SK-N-SH (cell line): ENCODE measurements around the gene PHKA2. TPM values are rescaled to one million over a fixed set of nuclear protein-coding genes. Genes with fewer than 3 reads are reported as not detected.

Experiments
- CTCF ChIA-PET: fragments of 300-600, 350-600 bp; formaldehyde crosslinking; extraction: SDS; loops from one replicate; lab custom pipeline; 2021; lab: Yijun Ruan, JAX
- POLR2A ChIA-PET: fragments of 350-600 bp; sonication (Branson Sonifier 250); formaldehyde crosslinking; extraction: SDS; loops from one replicate; lab custom pipeline; 2020; ENCODE audit warnings: antibody characterized with exemption, inconsistent platforms; lab: Yijun Ruan, JAX
- DNase-seq: peaks from one replicate; pipeline ENCODE4 v3.0.0; 2012
- H2AFZ ChIP-seq: fragments of 200-600 bp; sonication (generic); 2 replicates; pipeline ENCODE4 v1.8.1; 2016; ENCODE audit warnings: antibody characterized with exemption, mild to moderate bottlenecking, low read depth
- H3F3A ChIP-seq: fragments of 200-600 bp; sonication (generic); replicated peaks from 2 replicates; pipeline ENCODE3; 2016; ENCODE audit warnings: antibody characterized with exemption, mild to moderate bottlenecking; ENCODE audit not compliant: insufficient read depth
- H3K27ac ChIP-seq, 2 experiments: fragments of 200-500 bp in 1 of 2; fragments of 200-600 bp in 1 of 2; sonication (Bioruptor generic) in 1 of 2; sonication (generic), shearing (Covaris generic) in 1 of 2; 2 replicates each; pipeline versions ENCODE4 v1.5.1 to v1.6.1; 2014 to 2016; ENCODE audit warnings: low read depth in 2 of 2, inconsistent platforms in 1 of 2, low read length in 1 of 2, mild to moderate bottlenecking in 1 of 2, mixed read lengths in 1 of 2
- H3K27me3 ChIP-seq: fragments of 200-600 bp; sonication (generic), shearing (Covaris generic); 2 replicates; pipeline ENCODE4 v1.6.1; 2016; ENCODE audit warnings: mixed run types; ENCODE audit not compliant: insufficient read depth
- H3K36me3 ChIP-seq, 2 experiments: fragments of 200-500 bp in 1 of 2; fragments of 200-600 bp in 1 of 2; sonication (Bioruptor generic) in 1 of 2; sonication (generic) in 1 of 2; replicated peaks in 1 of 2; 2 replicates each; pipeline versions ENCODE3 to v1.5.1; 2014 to 2016; ENCODE audit warnings: low read length in 1 of 2, mild to moderate bottlenecking in 1 of 2; ENCODE audit not compliant: insufficient read depth in 2 of 2, control insufficient read depth in 1 of 2
- H3K4me1 ChIP-seq, 2 experiments: fragments of 200-500 bp in 1 of 2; fragments of 200-600 bp in 1 of 2; sonication (Bioruptor generic) in 1 of 2; sonication (generic), shearing (Covaris generic) in 1 of 2; 2 replicates each; pipeline versions ENCODE4 v1.5.1 to v1.6.1; 2014 to 2016; ENCODE audit warnings: low read depth in 1 of 2, low read length in 1 of 2, mixed run types in 1 of 2; ENCODE audit not compliant: insufficient read depth in 2 of 2, control insufficient read depth in 1 of 2
- H3K4me2 ChIP-seq: fragments of 200-600 bp; sonication (generic), shearing (Covaris generic); 2 replicates; pipeline ENCODE4 v1.6.1; 2017; ENCODE audit warnings: mixed run types
- H3K4me3 ChIP-seq, 2 experiments: fragments of 200-500 bp in 1 of 2; fragments of 200-600 bp in 1 of 2; sonication (Bioruptor generic) in 1 of 2; sonication (generic), shearing (Covaris generic) in 1 of 2; 2 replicates each; pipeline versions ENCODE4 v1.5.1 to v1.8.1; 2014 to 2016; ENCODE audit warnings: low read depth in 2 of 2, inconsistent platforms in 1 of 2, low read length in 1 of 2, mild to moderate bottlenecking in 1 of 2, mixed read lengths in 1 of 2, moderate library complexity in 1 of 2
- H3K79me2 ChIP-seq: fragments of 200-600 bp; sonication (generic); 2 replicates; pipeline ENCODE4 v1.8.1; 2017; ENCODE audit warnings: mild to moderate bottlenecking; ENCODE audit not compliant: insufficient read depth
- H3K9ac ChIP-seq: fragments of 200-600 bp; sonication (generic); 2 replicates; pipeline ENCODE4 v1.6.1; 2017; ENCODE audit warnings: mixed run types
- H3K9me2 ChIP-seq: fragments of 200-600 bp; sonication (generic); 2 replicates; pipeline ENCODE4 v1.6.1; 2017; ENCODE audit warnings: mixed run types
- H3K9me3 ChIP-seq: fragments of 200-600 bp; sonication (generic); 2 replicates; pipeline ENCODE4 v1.6.1; 2017; ENCODE audit warnings: mixed run types, mild to moderate bottlenecking, moderate library complexity
- H4K20me1 ChIP-seq: fragments of 200-600 bp; sonication (generic); 2 replicates; pipeline ENCODE4 v1.6.1; 2017; ENCODE audit warnings: mild to moderate bottlenecking, mixed run types; ENCODE audit not compliant: insufficient read depth
- CHD2 ChIP-seq: fragments of 150-350 bp; IDR thresholded peaks from 2 replicates; pipeline ENCODE4 v1.6.1; 2018; ENCODE audit warnings: low read length; ENCODE audit not compliant: partially characterized antibody
- CTCF ChIP-seq: fragments of 200-600 bp; sonication (generic); IDR thresholded peaks from 2 replicates; pipeline ENCODE4 v1.6.1; 2017; ENCODE audit warnings: antibody characterized with exemption, mild to moderate bottlenecking, moderate library complexity
- EZH2phosphoT487 ChIP-seq: fragments of 200-600 bp; sonication (generic); IDR thresholded peaks from 2 replicates; pipeline ENCODE4 v1.6.1; 2017; ENCODE audit warnings: low read depth, mixed run types, mild to moderate bottlenecking, antibody characterized with exemption, moderate library complexity, borderline replicate concordance
- FOSL2 ChIP-seq: IDR thresholded peaks from 2 replicates; pipeline ENCODE4 v1.4.0; 2012; ENCODE audit warnings: low read depth, mild to moderate bottlenecking, moderate library complexity, borderline replicate concordance
- FOXJ3 ChIP-seq: sonication (generic); formaldehyde crosslinking; IDR thresholded peaks from 2 replicates; pipeline ENCODE4 v1.5.1; 2020; ENCODE audit warnings: mild to moderate bottlenecking, missing genetic modification reagents
- GABPA ChIP-seq: IDR thresholded peaks from 2 replicates; pipeline ENCODE4 v1.4.0; 2012; ENCODE audit warnings: low read depth, mild to moderate bottlenecking
- GATA2 ChIP-seq: sonication (generic); formaldehyde crosslinking; IDR thresholded peaks from 2 replicates; pipeline ENCODE4 v1.5.0; 2020; ENCODE audit warnings: mild to moderate bottlenecking, missing genetic modification reagents
- MAX ChIP-seq: IDR thresholded peaks from 2 replicates; pipeline ENCODE4 v1.4.0; 2012; ENCODE audit warnings: low read depth
- MEF2A ChIP-seq: IDR thresholded peaks from 2 replicates; pipeline ENCODE4 v1.4.0; 2012; ENCODE audit warnings: low read depth, borderline replicate concordance
- MXI1 ChIP-seq: IDR thresholded peaks from 2 replicates; pipeline ENCODE4 v1.6.1; 2012; ENCODE audit warnings: mild to moderate bottlenecking, low read depth, low read length, improper control_type of control experiment
- NRF1 ChIP-seq: IDR thresholded peaks from 2 replicates; pipeline ENCODE4 v1.6.1; 2012; ENCODE audit warnings: low read depth, mild to moderate bottlenecking, low read length
- POLR2AphosphoS5 ChIP-seq: IDR thresholded peaks from 2 replicates; pipeline ENCODE4 v1.6.1; 2012; ENCODE audit warnings: low read depth, low read length
- RAD21 ChIP-seq: IDR thresholded peaks from 2 replicates; pipeline ENCODE4 v1.6.1; 2012; ENCODE audit warnings: mild to moderate bottlenecking, low read length
- REST ChIP-seq: IDR thresholded peaks from 2 replicates; pipeline ENCODE4 v1.6.1; 2012; ENCODE audit warnings: mild to moderate bottlenecking, low read depth, low read length, moderate library complexity
- RFX5 ChIP-seq: IDR thresholded peaks from 2 replicates; pipeline ENCODE4 v1.6.1; 2012; ENCODE audit warnings: mild to moderate bottlenecking, improper control_type of control experiment, low read length
- SIN3A ChIP-seq: IDR thresholded peaks from 2 replicates; pipeline ENCODE4 v1.6.1; 2012; ENCODE audit warnings: low read depth, mild to moderate bottlenecking, low read length, moderate library complexity, borderline replicate concordance
- TCF12 ChIP-seq: IDR thresholded peaks from 2 replicates; pipeline ENCODE4 v1.4.0; 2012
- TEAD4 ChIP-seq: IDR thresholded peaks from 2 replicates; pipeline ENCODE4 v1.4.0; 2012; ENCODE audit warnings: mild to moderate bottlenecking, borderline replicate concordance; ENCODE audit not compliant: insufficient read depth
- USF2 ChIP-seq: fragments of 150-350 bp; IDR thresholded peaks from 2 replicates; pipeline ENCODE4 v1.6.1; 2017; ENCODE audit warnings: antibody characterized with exemption, low read length, low read depth, borderline replicate concordance
- YY1 ChIP-seq: IDR thresholded peaks from 2 replicates; pipeline ENCODE4 v1.4.0; 2012; ENCODE audit warnings: low read depth, mild to moderate bottlenecking
- ZBTB33 ChIP-seq: IDR thresholded peaks from 2 replicates; pipeline ENCODE4 v1.4.0; 2012; ENCODE audit warnings: low read depth, borderline replicate concordance
- WGBS: methylation state at CpG from one replicate; pipeline ENCODE4 v1.1.6; 2017; ENCODE audit warnings: low lambda C conversion rate; 5-methylcytosine and 5-hydroxymethylcytosine counted together
- polyA plus RNA-seq, 3 experiments: library from polyadenylated mRNA; depleted of rRNA; stranded (reverse); fragments of >200 nt; gene quantifications; 2 replicates each; pipeline ENCODE4 v1.2.3, GENCODE V29; 2012

PHKA2 gene
- polyA plus RNA-seq, 1 of the 3 experiments (the other 2 are of a cell fraction): 20.5 TPM

- H3K79me2 ChIP-seq: no peaks in the 10 kb centered on the region
- no peak overlapping the region for H3K4me3 ChIP-seq
- no peak overlapping the region for H3K9ac ChIP-seq
- ChIA-PET CTCF (no interaction called here), POLR2A (no interaction called here)
- WGBS: 63% methylated on average over 8 of the region's 8 CpGs
- no peaks in the 10 kb centered on the region for H3F3A ChIP-seq
- H3K36me3 ChIP-seq: peaks cover 12 to 20% of the 10 kb centered on the region in 2 experiments
- H3K4me1 ChIP-seq: no peaks in the 10 kb centered on the region
- H4K20me1 ChIP-seq: no peaks in the 10 kb centered on the region
- TF ChIP-seq CHD2: no peak
- TF ChIP-seq FOXJ3: no peak
- no peak for TF ChIP-seq RFX5
- no peak for TF ChIP-seq CTCF
- TF ChIP-seq USF2: no peak
- TF ChIP-seq TCF12: no peak
- no peak for TF ChIP-seq RAD21
- no peak for TF ChIP-seq POLR2AphosphoS5
- H3K27ac ChIP-seq: no peak overlapping the region
- DNase-seq: no peak
- H2AFZ ChIP-seq: no peak overlapping the region
- no peaks in the 10 kb centered on the region for H3K27me3 ChIP-seq
- no peaks in the 10 kb centered on the region for H3K9me3 ChIP-seq
- H3K9me2 ChIP-seq: no peaks in the 10 kb centered on the region
- H3K4me2 ChIP-seq: no peak overlapping the region
These were observed 63.8 kb downstream of the PHKA2 start for GRCh38 chrX:18920079-18920478.

- Histone ChIP-seq H3K4me1 (no peaks in the 10 kb centered on the region), H3K4me2 (no peak overlapping the region), H3K9me3 (no peaks in the 10 kb centered on the region), H3K9ac (no peak overlapping the region), H3K4me3 (no peak overlapping the region), H4K20me1 (no peaks in the 10 kb centered on the region), H3K36me3 (peaks cover 2 to 20% of the 10 kb centered on the region in 2 experiments), H2AFZ (no peak overlapping the region), H3K79me2 (no peaks in the 10 kb centered on the region), H3F3A (no peaks in the 10 kb centered on the region), H3K27ac (no peak overlapping the region), H3K9me2 (no peaks in the 10 kb centered on the region), H3K27me3 (no peaks in the 10 kb centered on the region)
- 50% methylated on average over 7 of the region's 7 CpGs for WGBS
- ChIA-PET CTCF (interaction anchor here (1.7 to 2.3 kb wide), 2 partner anchors 14 to 99 kb away, joined by 3 to 8 read pairs; no protein-coding TSS in a partner anchor), POLR2A (no interaction called here)
- no peak for DNase-seq
- TF ChIP-seq MXI1: no peak
- no peak for TF ChIP-seq MEF2A
- no peak for TF ChIP-seq GATA2 (CRISPR knock-in tag)
- TF ChIP-seq TCF12: no peak
- no peak for TF ChIP-seq SIN3A
- no peak for TF ChIP-seq REST
- no peak for TF ChIP-seq FOXJ3
- no peak for TF ChIP-seq POLR2AphosphoS5
- no peak for TF ChIP-seq CHD2
- TF ChIP-seq YY1: no peak
- no peak for TF ChIP-seq FOSL2
- TF ChIP-seq ZBTB33: no peak
- no peak for TF ChIP-seq NRF1
- TF ChIP-seq EZH2phosphoT487: no peak
- no peak for TF ChIP-seq GABPA
- no peak for TF ChIP-seq TEAD4
- TF ChIP-seq MAX: no peak
These were observed 66.1 kb downstream of the PHKA2 start for GRCh38 chrX:18917831-18918230.
